ENCODE data around the gene ATRN.

ATRN gene

GRCh38 chr20:3659492-3660261 is 188.9 kb downstream of the ATRN start:
- DNase-seq = no peak

- no peak for DNase-seq
These were observed 189.6 kb downstream of the ATRN start for GRCh38 chr20:3660262-3661059.

GRCh38 chr20:3661060-3661813 is 190.4 kb downstream of the ATRN start:
- no peak for DNase-seq

GRCh38 chr20:3661814-3662665 is 191.2 kb downstream of the ATRN start:
- DNase-seq = no peak

GRCh38 chr20:3663031-3663701 is 192.3 kb downstream of the ATRN start, which contains the start of gene GFRA4:
Gene GFRA4 (minus strand): TSS chr20:3663399. CDS start chr20:3663399, 0 bp downstream.
- DNase-seq = no peak

GRCh38 chr20:3663858-3664257 is 193.0 kb downstream of the ATRN start:
- no peak for DNase-seq

GRCh38 chr20:3667434-3668037 is 196.7 kb downstream of the ATRN start:
- DNase-seq = no peak

GRCh38 chr20:3669710-3670367 is 199.0 kb downstream of the ATRN start:
- DNase-seq = no peak

GRCh38 chr20:3670511-3670910 is 199.7 kb downstream of the ATRN start:
- DNase-seq = no peak

- DNase-seq = no peak
These were observed 200.1 kb downstream of the ATRN start for GRCh38 chr20:3670945-3671344.

- no peak for DNase-seq
These were observed 201.2 kb downstream of the ATRN start for GRCh38 chr20:3671986-3672546.

- no peak for DNase-seq
These were observed 201.8 kb downstream of the ATRN start for GRCh38 chr20:3672547-3673171.

GRCh38 chr20:3673221-3674070 is 202.6 kb downstream of the ATRN start:
- no peak for DNase-seq

GRCh38 chr20:3674447-3674846 is 203.6 kb downstream of the ATRN start:
- no peak for DNase-seq

- no peak for DNase-seq
These were observed 204.4 kb downstream of the ATRN start for GRCh38 chr20:3674995-3675900.

- DNase-seq = no peak
These were observed 206.9 kb downstream of the ATRN start for GRCh38 chr20:3677733-3678132.

GRCh38 chr20:3678198-3678597 is 207.4 kb downstream of the ATRN start:
- no peak for DNase-seq

All from T-helper 1 cell (primary cell).